PC-9 (cell line): ENCODE measurements around the gene SHMT1.

Experiments used
- EZH2 ChIP-seq: fragments of 200-600 bp; sonication (generic); IDR thresholded peaks from 2 replicates; pipeline ENCODE4 v1.8.0; 2017; ENCODE audit warnings: antibody characterized with exemption, low read depth
- TF ChIP-seq, protein P1 (sequence below): fragments of 200-600 bp; sonication (generic); conservative IDR thresholded peaks from 2 replicates; pipeline ENCODE4 v1.6.1; 2017; ENCODE audit warnings: mixed run types, antibody characterized with exemption, mild to moderate bottlenecking, moderate library complexity

DNA sequence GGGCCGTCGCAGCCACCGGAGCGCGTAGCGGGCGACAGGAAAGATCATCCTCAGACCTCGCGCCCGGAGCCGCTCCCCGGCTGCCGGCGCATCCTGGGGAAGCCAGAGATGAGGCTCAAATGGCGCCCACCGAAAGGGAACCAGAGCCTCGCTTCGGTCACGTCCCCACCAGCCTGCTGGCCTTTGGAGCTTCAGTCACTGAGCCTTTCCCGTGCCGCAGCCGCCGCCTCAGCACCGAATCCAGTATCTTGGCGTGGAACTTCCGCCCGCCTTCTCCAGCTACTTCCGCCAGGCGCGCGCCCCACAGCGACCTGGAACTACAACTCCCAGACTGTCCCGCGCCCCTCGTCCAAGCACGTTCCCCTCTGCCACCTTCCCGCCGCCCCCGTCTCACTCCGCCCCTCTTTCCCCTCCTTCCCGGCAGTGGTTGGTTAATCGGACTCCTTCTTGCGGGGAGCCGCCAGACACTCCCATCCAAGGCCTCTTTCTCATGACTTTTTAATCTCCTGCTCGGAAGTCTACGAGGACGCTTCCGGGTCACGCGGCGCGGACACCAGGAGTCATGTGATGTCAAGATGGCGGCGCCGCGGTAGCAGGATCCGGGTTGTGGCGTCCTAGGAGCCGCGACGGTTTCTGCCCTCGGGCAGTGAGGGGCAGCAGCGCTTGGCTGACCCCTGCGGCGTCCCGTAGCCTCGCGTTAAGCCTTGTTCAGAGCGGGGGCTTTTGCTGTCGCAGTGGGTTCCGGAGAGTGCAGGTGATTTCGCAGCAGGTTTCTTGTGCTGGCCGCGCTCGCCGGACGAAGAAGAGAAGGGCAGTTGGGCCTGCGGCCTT is 48.4 kb downstream of the SHMT1 start, which contains the start of the genes SMCR8 and TOP3A:
- no peak for TF ChIP-seq EZH2
- TF ChIP-seq, protein P1, sequence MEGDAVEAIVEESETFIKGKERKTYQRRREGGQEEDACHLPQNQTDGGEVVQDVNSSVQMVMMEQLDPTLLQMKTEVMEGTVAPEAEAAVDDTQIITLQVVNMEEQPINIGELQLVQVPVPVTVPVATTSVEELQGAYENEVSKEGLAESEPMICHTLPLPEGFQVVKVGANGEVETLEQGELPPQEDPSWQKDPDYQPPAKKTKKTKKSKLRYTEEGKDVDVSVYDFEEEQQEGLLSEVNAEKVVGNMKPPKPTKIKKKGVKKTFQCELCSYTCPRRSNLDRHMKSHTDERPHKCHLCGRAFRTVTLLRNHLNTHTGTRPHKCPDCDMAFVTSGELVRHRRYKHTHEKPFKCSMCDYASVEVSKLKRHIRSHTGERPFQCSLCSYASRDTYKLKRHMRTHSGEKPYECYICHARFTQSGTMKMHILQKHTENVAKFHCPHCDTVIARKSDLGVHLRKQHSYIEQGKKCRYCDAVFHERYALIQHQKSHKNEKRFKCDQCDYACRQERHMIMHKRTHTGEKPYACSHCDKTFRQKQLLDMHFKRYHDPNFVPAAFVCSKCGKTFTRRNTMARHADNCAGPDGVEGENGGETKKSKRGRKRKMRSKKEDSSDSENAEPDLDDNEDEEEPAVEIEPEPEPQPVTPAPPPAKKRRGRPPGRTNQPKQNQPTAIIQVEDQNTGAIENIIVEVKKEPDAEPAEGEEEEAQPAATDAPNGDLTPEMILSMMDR = no peak
